Measurements from ENCODE around the gene SP1. TPM values are rescaled to one million over a fixed set of nuclear protein-coding genes. Genes with fewer than 3 reads are reported as not detected.

The SP1 gene
- total RNA-seq, 1 donor from 2014 or later, result 49.0 TPM

DNA sequence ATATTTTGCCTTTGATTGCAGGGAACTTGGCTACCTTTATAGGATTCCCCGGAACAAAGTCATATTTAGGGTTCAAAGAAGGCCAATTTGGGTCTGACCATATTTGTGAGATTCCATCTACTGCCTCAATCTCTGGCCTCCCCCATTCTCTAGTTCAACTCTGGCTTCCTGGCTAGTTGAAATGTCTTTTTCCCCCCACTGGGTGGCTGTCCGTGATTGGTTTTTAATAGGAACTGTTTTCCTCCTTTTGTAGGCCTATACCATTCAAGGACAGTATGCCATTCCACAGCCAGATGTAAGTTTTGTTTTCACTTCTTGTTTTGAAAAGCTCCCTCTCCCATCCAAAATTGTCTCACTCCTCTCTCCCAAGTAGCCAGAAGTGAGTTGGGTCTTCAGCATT lies 85.7 kb downstream of the SP1 start:
- no peaks in the 10 kb centered on the region for H3K27me3 ChIP-seq
- TF ChIP-seq, protein P1, sequence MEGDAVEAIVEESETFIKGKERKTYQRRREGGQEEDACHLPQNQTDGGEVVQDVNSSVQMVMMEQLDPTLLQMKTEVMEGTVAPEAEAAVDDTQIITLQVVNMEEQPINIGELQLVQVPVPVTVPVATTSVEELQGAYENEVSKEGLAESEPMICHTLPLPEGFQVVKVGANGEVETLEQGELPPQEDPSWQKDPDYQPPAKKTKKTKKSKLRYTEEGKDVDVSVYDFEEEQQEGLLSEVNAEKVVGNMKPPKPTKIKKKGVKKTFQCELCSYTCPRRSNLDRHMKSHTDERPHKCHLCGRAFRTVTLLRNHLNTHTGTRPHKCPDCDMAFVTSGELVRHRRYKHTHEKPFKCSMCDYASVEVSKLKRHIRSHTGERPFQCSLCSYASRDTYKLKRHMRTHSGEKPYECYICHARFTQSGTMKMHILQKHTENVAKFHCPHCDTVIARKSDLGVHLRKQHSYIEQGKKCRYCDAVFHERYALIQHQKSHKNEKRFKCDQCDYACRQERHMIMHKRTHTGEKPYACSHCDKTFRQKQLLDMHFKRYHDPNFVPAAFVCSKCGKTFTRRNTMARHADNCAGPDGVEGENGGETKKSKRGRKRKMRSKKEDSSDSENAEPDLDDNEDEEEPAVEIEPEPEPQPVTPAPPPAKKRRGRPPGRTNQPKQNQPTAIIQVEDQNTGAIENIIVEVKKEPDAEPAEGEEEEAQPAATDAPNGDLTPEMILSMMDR (IDR thresholded peaks at IDR 0.05), result no peak
- intact Hi-C loops (cut with DNase I), result no loop called here
- no peak for DNase-seq (ENCODE audit: low spot score in 2 of 2)
- H3K9me3 ChIP-seq, result no peaks in the 10 kb centered on the region
- H3K4me1 ChIP-seq, result no peaks in the 10 kb centered on the region
- H3K27ac ChIP-seq, result no peak overlapping the region
- H3K4me3 ChIP-seq, result no peak overlapping the region
- H3K36me3 ChIP-seq, result peaks cover 100% of the 10 kb centered on the region in 2 donors

Other genes starting within 250 kb of the SP1 start
- gene ZNF740, start 199.5 kb upstream of the SP1 start, total RNA-seq, result 5.9 TPM
- 30.7 TPM for gene CSAD, start 199.3 kb upstream of the SP1 start, total RNA-seq
- 1.6 TPM for gene ITGB7, start 172.9 kb upstream of the SP1 start, total RNA-seq
- gene RARG, start 148.0 kb upstream of the SP1 start, total RNA-seq, result 29.8 TPM
- not detected for gene ESPL1, start 111.9 kb upstream of the SP1 start, total RNA-seq
- 187 TPM for gene PFDN5, start 84.6 kb upstream of the SP1 start, total RNA-seq
- gene MYG1, start 80.5 kb upstream of the SP1 start, total RNA-seq, result 27.5 TPM
- 21.2 TPM for gene AAAS, start 58.6 kb upstream of the SP1 start, total RNA-seq
- gene SP7, start 43.8 kb upstream of the SP1 start, total RNA-seq, result not detected
- not detected for gene AMHR2, start 43.7 kb downstream of the SP1 start, total RNA-seq
- 20.6 TPM for gene PRR13, start 61.6 kb downstream of the SP1 start, total RNA-seq
- gene PCBP2, start 71.9 kb downstream of the SP1 start, total RNA-seq, result 354 TPM
- gene MAP3K12, start 119.3 kb downstream of the SP1 start, total RNA-seq, result 20.8 TPM
- gene TARBP2, start 121.1 kb downstream of the SP1 start, total RNA-seq, result 32.9 TPM
- gene NPFF, start 127.3 kb downstream of the SP1 start, total RNA-seq, result 2.8 TPM
- gene ATF7, start 246.2 kb downstream of the SP1 start, total RNA-seq, result 67.6 TPM